Measurements from ENCODE around the gene NBAS.
"Not testable (repeated sequence)": the region's sequence is repeated elsewhere in the genome, so short reads cannot be mapped to it uniquely, and the experiment has no call there.

NBAS gene

GRCh38 chr2:15321481-15321880, 239.7 kb downstream of the NBAS start:
- not testable (repeated sequence) for DNase-seq (ENCODE audit: low read depth in 1 of 2, low spot score in 1 of 2)

GRCh38 chr2:15316370-15316814, 244.7 kb downstream of the NBAS start:
- no peak for DNase-seq (ENCODE audit: low read depth in 1 of 2, low spot score in 1 of 2)

GRCh38 chr2:15315411-15315810, 245.7 kb downstream of the NBAS start:
- DNase-seq (ENCODE audit: low read depth in 1 of 2, low spot score in 1 of 2) = no peak

GRCh38 chr2:15313657-15314056, 247.5 kb downstream of the NBAS start:
- DNase-seq (ENCODE audit: low read depth in 1 of 2, low spot score in 1 of 2) = no peak

- no peak for DNase-seq (ENCODE audit: low read depth in 1 of 2, low spot score in 1 of 2)
These were observed 249.2 kb downstream of the NBAS start for GRCh38 chr2:15311926-15312325.

GRCh38 chr2:15311201-15311907, 249.8 kb downstream of the NBAS start:
- DNase-seq (ENCODE audit: low read depth in 1 of 2, low spot score in 1 of 2) = no peak

GRCh38 chr2:15307526-15307925, 253.6 kb downstream of the NBAS start:
- no peak for DNase-seq (ENCODE audit: low read depth in 1 of 2, low spot score in 1 of 2)

- no peak for DNase-seq (ENCODE audit: low read depth in 1 of 2, low spot score in 1 of 2)
These were observed 254.4 kb downstream of the NBAS start for GRCh38 chr2:15306706-15307105.

- DNase-seq (ENCODE audit: low read depth in 1 of 2, low spot score in 1 of 2) = no peak
These were observed 257.3 kb downstream of the NBAS start for GRCh38 chr2:15303874-15304273.

GRCh38 chr2:15302154-15302553, 259.0 kb downstream of the NBAS start:
- no peak for DNase-seq (ENCODE audit: low read depth in 1 of 2, low spot score in 1 of 2)

- DNase-seq (ENCODE audit: low read depth in 1 of 2, low spot score in 1 of 2) = no peak
These were observed 260.2 kb downstream of the NBAS start for GRCh38 chr2:15300624-15301573.

GRCh38 chr2:15299904-15300520, 261.1 kb downstream of the NBAS start:
- no peak for DNase-seq (ENCODE audit: low read depth in 1 of 2, low spot score in 1 of 2)

GRCh38 chr2:15298770-15299169, 262.4 kb downstream of the NBAS start:
- DNase-seq (ENCODE audit: low read depth in 1 of 2, low spot score in 1 of 2) = no peak

GRCh38 chr2:15293262-15293937, 267.7 kb downstream of the NBAS start:
- no peak for DNase-seq (ENCODE audit: low read depth in 1 of 2, low spot score in 1 of 2)

- DNase-seq (ENCODE audit: low read depth in 1 of 2, low spot score in 1 of 2) = no peak
These were observed 273.5 kb downstream of the NBAS start for GRCh38 chr2:15287447-15288184.

GRCh38 chr2:15284614-15285013, 276.5 kb downstream of the NBAS start:
- DNase-seq (ENCODE audit: low read depth in 1 of 2, low spot score in 1 of 2) = no peak

GRCh38 chr2:15281681-15282080, 279.5 kb downstream of the NBAS start:
- no peak for DNase-seq (ENCODE audit: low read depth in 1 of 2, low spot score in 1 of 2)

GRCh38 chr2:15279201-15279876, 281.8 kb downstream of the NBAS start:
- DNase-seq (ENCODE audit: low read depth in 1 of 2, low spot score in 1 of 2) = no peak

- no peak for DNase-seq (ENCODE audit: low read depth in 1 of 2, low spot score in 1 of 2)
These were observed 282.8 kb downstream of the NBAS start for GRCh38 chr2:15278296-15278695.

GRCh38 chr2:15275346-15275745, 285.8 kb downstream of the NBAS start:
- DNase-seq (ENCODE audit: low read depth in 1 of 2, low spot score in 1 of 2) = no peak
